DMS114 treated with DMSO at 0.1 percent for 48 hours (cell line): ENCODE results near the gene BPIFB3.
"Not testable (repeated sequence)": the region's sequence is repeated elsewhere in the genome, so short reads cannot be mapped to it uniquely, and the experiment has no call there.

Experiments
- DNase-seq: peaks from one replicate; lab custom pipeline; 2025; ENCODE audit not compliant: unreplicated experiment; lab: John Stamatoyannopoulos, UW

The BPIFB3 gene

DNA sequence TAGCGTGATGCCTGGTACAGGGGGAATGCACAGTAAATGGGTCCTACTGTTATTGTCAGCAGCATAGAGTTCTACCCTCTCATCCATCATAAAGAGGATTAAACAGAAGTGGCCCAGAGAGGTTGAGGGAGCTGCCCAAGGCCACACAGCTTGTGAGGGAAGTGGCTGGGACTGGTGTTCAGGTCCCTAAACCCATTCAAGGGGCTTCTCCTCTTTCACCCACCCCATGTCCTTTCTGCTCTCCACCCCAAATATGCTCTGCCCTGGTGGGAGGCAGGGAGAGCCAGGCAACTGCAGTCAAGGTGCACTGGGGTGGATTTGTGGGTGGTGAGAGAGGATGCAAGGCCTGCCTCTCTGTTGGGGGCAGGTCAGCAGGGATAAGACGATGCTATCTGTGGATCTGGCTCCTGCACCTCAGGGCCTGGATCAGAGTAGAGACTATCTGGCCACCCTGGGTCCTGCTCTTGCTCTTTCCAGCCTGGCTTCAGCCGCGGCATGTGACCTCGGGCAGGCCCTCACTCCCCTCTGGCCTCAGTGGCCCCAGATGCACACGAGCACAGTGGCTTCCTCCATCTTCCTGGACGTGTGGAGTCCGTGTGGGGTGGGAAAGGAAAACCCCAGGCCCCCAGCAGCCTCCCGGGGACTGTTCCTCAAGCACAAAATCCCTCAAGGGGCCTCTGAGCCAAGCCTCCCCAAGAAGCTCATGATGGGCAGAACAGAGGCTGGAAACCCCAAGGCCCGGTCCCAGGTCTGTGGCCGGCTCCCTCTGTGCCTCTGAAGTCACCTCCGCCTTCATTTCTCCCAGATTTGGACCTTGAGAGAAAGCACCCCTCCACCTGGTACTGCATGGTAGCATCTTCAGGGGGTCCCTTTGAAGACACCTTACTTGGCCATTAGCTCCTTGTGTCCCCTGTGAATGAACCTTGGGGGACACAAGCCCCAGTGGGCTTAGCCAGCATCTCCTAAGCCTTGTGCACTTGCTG is 25.6 kb upstream of the BPIFB3 start:
- no peak for DNase-seq

DNA sequence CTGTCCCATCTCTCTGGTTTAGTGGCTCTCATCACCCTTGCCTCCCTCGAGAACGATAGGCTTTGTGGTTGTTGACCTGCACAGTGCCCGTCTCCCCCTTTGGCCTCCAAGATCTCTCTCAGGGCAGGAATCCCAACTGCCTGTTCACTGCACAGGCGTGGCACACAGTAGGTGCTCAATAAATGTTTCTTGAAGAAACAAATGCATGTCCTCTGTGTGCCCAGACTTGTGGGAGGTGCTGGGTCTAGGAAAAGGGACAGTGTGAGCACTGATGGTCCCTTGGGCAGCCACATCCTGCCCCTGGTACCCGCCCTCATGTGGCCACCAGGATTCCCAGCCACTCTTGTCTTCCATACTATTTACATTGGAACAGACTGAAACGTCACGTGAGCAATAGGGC is 24.8 kb upstream of the BPIFB3 start:
- DNase-seq, result no peak

DNA sequence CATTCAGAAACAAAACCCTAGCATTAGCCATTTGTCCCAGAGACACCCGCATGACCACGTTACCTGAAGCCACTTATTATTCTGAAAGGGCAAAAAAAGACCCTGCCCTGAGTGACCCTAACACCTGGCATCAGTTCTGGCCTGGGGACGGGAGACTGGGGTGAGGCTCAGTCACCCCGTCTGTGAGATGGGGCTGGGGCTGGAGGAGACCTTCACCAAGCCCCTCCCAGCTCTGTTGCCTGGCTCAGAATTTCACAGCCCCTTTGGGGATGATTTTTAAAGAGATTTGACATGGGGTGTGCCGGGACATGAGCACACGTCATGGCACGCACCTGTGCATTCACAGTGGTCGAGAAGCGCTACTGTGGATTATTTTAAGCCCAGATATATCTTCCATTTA is 23.6 kb upstream of the BPIFB3 start:
- DNase-seq, result no peak

DNA sequence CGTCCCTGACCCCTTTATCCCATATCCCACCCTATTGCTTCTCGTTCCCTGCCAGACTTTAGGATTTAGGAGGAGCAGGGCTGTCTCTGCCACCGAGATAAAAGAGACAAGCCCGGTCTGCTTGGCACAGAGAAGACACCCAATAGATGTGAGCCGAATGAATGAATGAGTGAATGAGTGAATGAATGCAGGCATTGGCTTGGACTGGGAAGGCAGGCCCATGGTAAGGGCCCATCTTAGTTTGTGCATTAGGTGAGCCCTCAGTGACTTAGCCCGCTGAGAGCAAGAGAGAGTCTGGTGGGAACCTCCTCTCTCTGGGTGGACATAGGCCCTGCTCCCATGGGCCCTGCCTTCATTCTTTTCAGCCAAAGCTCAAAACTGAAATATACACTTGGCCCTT is 23.1 kb upstream of the BPIFB3 start:
- no peak for DNase-seq

DNA sequence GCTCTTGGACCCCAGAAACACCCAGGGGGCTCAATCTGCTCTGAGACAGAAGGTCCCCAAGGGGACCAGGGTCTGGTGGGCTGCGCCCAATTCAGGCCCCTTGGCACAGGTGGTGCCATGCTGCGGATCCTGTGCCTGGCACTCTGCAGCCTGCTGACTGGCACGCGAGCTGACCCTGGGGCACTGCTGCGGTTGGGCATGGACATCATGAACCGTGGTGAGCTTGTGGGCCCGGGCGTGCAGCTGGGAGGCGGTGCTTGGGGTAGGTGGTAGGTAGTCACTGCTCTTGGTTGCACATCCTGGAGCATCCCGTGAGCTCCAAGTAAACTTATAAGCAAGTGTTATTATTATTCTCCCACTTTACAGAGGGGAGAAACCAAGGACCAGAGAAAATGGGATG is 22.2 kb upstream of the BPIFB3 start, which contains the start of gene BPIFB6:
Gene BPIFB6, plus strand, starts transcription at position 118 of the 400 bp plus-strand sequence. Its CDS starts 0 bp downstream, at position 118.
- no peak for DNase-seq

DNA sequence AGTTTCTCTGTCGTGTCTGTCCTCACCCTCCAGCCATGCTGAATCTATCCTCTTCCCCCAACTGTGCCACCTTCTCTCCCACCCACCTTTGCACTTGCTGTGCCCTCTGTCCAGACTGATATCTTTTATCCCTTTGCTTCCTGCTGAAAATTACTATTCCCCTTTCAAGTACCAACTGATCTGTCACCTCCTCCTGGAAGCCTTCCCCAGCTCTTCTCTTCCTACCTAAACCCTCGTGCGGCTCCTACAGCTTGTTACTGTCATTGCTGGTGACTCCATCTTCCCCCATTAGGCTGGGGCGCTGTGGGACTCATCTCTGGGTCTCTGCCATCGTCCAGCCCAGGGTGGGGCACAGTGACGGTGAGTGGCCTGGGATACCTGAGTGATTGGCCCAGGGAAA is 21.1 kb upstream of the BPIFB3 start:
- DNase-seq, result no peak

DNA sequence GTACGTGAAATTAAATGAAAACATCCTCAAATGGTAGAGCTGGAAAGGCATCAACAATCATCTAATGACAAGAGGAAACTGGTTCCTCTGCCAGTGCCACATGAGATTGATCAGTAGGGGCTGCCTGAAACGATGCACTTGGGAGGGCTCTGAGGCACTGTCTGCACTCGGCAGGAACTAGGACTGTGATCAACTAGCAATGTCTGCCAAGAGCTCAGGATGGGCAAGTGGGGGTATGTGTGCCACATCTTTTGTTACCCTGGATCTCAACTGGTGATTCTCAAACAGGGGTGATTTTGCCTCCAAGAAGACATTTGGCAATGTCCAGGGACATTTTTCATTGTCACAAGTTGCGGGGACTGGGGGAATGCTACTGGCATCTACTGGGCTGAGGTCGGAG is 20.3 kb upstream of the BPIFB3 start:
- no peak for DNase-seq

DNA sequence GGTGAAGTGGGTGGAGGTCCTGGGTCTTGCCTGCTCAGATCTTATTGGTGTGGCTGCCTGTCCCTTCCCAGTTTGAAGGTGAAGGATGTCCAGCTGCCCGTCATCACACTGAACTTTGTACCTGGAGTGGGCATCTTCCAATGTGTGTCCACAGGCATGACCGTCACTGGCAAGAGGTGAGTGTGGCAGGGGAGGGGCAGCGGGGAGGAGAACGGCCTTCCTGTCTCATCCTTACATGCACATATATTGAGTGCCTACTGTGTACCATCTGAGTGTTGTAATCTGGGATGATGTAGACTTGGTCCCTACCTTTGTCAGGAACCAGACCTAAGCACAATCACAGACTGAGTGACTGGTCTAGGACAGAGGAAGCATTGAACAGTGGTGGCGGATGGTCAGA is 19.6 kb upstream of the BPIFB3 start:
- DNase-seq, result no peak

DNA sequence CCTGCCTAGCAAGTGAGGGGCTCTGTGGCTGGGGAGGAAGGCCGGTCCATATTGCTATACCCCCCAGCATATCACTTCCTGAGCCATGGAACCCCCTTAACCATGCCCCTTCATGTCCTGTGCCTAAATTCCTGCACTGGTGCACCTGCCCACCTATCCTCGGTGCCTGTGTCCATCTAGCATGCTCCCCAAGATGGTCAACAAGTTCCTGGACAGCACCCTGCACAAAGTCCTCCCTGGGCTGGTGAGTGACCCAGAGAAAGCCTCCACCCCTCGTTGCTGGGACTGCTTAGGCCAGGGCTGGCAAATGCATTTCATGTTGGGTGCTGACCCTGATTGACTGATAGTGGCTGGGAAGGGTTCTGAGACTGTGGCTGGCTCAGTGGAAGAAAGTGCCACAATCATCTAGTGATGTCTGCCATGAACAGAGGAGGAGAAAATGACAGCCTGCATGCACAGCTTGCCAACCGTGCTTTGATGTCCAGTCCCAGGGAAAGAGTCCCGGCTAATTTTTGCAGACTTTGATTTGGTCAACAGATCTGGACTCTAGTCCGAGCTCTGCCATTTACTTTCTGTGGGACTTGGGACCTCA is 18.7 kb upstream of the BPIFB3 start:
- DNase-seq, result no peak

DNA sequence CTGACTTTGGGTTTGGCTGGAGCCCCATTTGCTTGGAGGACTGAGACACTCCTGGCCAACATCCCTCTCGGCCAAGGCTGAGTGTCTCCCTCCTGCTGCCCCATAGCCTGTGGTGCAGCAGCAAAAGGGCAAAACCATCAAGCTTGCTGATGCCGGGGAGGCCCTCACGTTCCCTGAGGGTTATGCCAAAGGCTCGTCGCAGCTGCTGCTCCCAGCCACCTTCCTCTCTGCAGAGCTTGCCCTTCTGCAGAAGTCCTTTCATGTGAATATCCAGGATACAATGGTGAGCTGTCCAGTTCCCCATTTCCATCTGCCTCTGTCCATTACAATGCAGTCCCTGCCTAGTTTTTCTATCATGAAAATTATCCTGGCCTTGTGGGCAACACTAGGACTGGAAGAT is 16.2 kb upstream of the BPIFB3 start:
- DNase-seq, result no peak

DNA sequence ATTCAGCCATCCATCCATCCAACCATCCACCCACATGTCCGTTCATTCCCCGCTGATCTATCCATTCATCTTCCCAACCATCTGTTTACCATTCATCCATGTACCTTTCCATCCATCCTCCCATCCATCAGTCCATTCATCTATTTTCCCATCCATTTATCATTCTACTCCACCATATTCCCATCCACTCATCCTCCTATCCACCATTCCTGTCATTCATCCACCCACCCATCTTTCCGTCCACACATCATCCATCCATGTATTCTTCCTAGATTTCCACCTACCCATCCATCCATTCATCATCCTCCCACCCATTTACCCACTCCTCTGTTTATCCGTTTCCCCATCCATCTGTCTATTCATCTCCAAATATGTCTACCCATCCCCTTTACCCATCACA is 15.5 kb upstream of the BPIFB3 start:
- DNase-seq, result no peak

DNA sequence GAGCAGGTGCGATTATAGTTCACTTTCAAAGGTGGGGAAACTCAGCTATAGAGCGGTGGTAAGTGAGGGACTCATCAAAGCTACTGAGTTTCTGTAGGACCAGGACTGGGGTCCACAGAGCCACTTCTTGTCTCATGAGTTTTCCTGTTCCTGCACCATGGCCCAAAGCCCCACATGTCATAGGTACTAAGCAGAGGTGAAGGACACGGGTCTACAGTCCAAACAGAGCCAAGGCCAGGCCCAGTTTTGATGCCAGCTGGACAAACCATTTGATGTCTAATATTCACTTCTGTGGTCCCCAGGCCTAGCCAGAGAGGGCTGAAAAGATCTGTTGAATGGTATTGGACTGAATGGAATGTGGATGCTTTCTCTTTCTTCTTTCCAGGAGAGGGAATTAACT is 11.3 kb upstream of the BPIFB3 start:
- DNase-seq, result no peak

DNA sequence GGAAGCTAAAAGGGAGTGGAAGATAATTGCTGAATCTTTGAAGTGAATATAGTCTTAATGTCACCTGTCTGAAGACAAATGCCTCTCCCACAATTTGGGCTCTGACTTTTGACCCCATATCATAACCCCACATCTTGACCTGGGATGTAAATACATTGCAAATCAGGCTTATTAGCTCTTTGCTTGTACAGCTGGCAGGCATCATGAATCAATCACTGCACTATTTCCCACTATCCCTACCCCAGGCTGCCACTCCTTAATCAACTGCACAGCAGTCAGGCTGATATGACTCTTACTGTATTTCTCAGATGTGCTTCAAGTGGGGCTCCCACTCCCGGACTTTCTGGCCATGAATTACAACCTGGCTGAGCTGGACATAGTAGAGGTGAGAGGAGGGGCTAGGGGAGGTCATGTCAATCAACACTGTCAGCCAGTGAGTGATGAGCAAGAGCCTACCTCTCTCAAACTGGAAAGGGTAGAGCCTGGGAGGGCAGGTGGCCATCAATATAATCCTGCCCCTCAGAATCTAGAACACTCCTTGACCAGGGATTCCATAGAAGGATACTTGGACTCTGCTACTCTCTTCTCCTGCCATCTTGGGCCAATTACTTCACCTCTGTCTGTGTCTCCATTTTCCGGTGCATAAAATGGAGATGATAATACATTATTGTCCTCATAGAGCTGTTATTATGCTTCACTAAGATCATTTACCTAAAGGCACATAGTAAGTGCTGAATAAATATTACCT is 10.5 kb upstream of the BPIFB3 start:
- no peak for DNase-seq

DNA sequence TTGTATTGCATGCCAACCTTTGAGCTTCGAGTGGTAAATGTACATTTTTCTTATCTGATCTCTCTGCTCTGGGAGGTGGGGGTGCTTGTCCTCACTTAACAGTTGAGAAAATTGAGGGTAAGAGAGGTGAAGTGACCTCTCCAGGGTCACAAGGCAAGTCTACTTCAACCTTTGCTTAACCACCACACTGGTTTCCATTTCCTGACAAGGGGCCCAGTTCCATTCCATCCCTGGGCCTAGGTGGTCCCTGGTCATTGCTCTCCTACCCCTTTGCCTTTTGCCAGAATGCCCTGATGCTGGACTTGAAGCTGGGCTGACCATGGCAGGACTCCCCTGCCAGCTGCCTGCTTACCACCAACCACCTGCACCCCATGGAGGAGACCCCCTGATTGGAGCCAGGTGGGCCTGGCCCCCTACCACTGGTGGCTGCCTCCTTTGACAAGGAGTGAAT is 9.9 kb upstream of the BPIFB3 start:
- no peak for DNase-seq

DNA sequence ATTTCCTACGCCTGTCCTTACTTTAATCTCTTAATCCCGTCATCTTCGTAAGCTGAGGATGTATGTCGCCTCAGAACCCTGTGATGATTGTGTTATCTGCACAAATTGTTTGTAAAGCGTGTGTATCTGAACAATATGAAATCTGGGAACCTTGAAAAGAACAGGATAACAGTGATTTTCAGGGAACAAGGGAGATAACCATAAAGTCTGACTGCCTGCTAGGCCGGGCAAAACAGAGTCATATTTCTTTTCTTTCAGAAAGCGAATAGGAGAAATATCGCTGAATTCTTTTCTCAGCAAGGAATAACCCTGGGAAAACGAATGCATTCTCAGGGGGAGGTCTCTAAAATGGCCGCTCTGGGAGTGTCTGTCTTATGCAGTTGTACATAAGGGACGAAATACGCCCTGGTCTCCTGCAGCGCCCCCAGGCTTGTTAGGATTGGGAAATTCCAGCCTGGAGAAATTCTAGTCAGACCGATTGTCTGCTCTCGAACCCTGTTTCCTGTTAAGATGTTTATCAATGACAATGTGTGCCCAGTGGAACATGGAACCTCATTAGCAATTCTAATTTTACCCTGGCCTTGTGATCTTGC is 8.5 kb upstream of the BPIFB3 start:
- DNase-seq, result not testable (repeated sequence)

DNA sequence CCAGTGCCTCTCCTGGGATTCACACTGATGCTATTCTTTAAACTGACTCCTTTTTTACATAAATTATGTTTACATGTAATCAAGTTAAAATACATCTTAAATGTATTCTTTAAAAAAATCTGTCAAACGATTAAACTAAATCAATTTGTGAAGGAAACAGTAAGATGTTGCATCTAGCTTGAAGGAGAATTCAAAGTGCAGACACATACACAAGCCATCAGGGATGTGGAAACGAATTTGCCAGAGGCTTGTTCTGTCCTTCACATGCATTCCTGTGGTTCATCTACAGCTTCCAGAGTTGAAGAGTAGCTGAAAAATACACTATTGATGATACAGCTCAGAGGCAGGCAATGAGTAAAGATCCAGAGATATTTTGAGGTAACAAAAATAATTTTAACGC is 7.3 kb upstream of the BPIFB3 start:
- DNase-seq, result no peak

DNA sequence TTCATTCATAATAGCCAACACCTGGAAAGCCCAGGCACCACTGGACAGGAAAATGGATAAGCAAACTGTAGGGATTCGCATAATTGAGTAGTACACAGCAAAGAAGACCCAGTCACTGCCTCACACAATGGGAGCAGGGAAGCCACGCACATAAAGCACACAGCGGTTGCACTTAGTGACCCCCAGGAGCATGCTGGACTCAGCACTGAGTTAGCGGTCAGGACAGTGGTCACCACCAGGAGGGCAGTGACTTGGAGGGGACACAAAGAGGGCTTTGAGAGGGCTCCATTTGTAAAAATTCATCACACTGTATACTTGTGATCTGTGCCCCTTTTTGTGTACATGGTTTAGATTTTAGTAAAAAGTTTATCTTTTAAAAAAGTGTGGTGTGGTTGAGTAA is 2.4 kb upstream of the BPIFB3 start:
- DNase-seq, result no peak

DNA sequence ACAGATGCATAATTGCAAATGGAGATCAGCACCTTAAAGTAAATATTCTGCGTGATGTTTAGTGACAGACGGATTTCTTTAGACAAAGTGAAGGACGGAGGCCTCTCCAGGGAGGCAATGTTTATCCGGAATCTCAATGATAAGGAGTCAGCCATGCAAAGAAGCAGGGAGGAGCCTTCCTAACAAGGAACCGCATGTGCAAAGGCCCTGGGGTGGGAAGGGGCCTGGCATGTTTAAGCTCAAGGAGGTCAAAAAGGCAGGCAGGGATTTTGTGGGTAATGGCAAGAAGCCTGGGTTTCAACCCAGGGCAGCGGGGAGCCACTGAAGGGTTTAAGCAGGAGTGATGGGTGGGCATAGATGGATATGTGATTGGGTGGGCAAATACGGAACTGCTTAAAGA is 678 bp downstream of the BPIFB3 start:
- DNase-seq, result no peak

DNA sequence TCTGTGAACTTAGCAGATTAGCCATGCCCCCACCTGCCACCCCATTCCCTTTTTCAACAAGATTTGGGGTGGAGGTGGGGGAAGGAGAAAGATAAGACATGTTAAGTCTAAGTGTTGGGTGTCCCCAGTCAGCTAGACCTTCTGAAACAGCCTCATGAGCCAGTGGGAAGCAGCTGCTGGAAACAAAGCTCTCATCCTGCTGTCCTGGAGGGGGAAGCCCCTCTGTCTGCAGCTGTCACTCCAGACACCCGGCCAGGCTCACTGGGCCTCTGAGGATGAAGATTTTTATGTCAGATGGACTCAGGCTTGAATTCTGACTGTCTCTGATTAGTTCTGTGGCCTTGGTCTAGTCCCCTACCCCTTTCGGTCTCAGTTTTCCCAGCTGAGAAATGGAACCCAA is 1.1 kb downstream of the BPIFB3 start:
- no peak for DNase-seq

DNA sequence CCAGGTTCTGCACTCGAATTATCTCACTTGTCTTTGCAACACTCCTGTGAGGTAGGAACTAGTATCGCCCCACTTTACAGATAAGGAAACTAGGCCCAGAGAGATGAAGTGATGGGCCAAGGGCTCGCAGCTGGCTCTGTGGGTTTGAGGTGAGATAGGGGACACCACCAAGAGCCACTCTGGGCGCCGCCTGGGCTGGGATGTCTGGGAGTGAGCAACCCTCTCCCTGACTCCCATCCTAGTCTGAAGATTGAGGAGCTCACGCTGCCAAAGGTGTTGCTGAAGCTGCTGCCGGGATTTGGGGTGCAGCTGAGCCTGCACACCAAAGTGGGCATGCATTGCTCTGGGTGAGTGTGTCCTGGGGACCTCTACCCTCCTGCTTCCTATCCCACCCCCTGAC is 5.4 kb downstream of the BPIFB3 start:
- no peak for DNase-seq

DNA sequence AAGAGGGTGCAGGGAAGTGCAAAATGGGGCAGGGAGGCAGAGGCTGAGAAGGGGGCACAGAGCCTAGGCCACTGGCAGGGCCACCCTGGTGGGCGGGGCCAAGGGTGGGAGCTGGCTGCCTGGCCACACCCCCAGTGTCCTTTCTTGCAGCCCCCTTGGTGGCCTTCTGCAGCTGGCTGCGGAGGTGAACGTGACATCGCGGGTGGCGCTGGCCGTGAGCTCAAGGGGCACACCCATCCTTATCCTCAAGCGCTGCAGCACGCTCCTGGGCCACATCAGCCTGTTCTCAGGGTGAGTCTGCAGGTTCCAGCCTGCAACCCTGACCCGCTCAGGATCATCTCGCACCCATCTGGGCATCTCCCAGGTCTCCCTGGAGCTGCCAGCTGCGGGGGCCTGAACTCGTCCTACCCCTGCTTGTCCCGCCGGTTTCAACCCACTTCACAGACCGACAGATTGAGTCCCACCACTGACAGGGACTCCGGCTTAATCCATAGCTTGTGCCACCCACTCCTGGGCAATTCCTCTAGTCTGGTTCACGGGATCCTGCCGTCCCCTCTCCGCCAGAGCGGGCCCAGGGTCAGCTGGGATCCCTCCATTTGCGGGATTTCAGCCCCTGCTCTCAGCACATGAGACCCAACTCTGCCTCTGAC is 6.2 kb downstream of the BPIFB3 start:
- DNase-seq, result no peak
